GM18867 (cell line): Measurements from ENCODE around the gene GNG10.
"Not testable (repeated sequence)": the region's sequence is repeated elsewhere in the genome, so short reads cannot be mapped to it uniquely, and the experiment has no call there.

Experiments used
- ATAC-seq: cut with Tn5 transposase; IDR thresholded peaks from one replicate; pipeline ENCODE4 v1.9.1; 2021; ENCODE audit warnings: mild to moderate bottlenecking, moderate library complexity; ENCODE audit not compliant: unreplicated experiment

GNG10 gene

GRCh38 chr9:111648066-111648465, 13.3 kb upstream of the GNG10 start:
- ATAC-seq: no peak

DNA sequence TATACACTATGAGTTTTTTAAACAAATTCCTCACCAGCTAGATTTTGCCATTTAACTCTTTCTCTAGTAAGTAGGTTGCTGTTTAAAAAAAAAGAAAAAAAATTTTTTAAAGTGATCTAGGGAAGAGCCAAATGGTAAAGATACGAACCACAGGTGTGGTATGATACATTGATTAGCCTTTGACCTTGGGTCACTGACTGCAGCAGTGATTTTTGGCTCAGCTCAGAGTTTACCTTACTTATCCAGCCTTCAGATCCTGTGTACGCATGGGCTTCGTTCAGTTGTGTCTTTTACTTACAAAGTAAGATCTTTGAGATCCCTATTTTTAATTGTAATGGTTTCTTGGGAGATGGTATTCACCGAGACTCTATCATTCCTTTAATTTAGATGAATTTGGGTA, 12.4 kb upstream of the GNG10 start:
- no peak for ATAC-seq

GRCh38 chr9:111657051-111657450, 4.4 kb upstream of the GNG10 start:
- no peak for ATAC-seq

GRCh38 chr9:111658943-111659342, 2.5 kb upstream of the GNG10 start:
- ATAC-seq: no peak

DNA sequence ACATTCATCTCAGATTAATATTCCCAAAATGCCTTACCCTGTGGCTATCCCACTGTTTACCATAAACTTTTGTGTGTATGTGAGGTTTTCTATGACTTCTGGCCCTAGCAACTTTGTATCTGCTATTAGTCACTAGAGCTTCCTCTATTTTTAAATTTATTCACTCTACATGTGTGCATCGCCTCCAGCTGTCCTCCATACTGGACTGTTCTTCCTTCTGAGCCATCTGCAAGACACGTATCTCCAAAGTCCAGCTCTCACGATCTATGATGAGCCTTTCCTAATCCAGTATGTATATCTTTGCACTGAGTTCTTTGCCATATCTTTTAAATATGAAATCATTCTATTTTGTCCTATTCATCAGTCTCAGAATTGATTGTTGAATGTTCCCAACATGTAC, 1.7 kb upstream of the GNG10 start:
- ATAC-seq: no peak

- peak; percentile 27 for ATAC-seq
Observed at GRCh38 chr9:111661802-111662521, 557 bp downstream of the GNG10 start.

GRCh38 chr9:111662576-111663300, 1.3 kb downstream of the GNG10 start:
- peak; percentile 4 for ATAC-seq

DNA sequence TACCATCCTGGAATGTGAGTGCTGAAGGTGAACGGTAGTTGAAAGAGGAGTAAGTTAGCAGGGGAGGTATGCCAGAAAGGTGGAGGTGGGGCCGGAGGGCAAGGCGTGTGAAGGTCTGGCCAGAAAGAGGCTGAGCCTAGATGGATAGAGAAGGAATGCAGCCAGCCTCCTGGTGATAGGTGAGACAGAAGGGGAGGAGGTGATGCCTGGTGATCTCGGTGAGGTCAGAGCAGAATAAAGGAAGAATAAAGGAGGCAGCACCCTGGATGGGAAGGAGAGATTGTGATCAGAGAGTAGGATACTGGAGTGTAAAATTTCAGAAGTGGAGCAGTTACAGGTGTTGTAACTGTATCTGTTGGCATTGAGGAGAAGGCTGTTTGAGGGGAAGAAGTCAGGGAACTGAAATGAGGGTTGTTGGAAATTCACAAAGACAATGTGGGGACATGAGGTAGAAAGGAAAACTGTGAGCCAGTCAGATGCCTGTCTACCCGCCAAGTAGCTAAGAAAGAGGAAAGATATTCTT, 2.0 kb downstream of the GNG10 start:
- ATAC-seq: no peak

DNA sequence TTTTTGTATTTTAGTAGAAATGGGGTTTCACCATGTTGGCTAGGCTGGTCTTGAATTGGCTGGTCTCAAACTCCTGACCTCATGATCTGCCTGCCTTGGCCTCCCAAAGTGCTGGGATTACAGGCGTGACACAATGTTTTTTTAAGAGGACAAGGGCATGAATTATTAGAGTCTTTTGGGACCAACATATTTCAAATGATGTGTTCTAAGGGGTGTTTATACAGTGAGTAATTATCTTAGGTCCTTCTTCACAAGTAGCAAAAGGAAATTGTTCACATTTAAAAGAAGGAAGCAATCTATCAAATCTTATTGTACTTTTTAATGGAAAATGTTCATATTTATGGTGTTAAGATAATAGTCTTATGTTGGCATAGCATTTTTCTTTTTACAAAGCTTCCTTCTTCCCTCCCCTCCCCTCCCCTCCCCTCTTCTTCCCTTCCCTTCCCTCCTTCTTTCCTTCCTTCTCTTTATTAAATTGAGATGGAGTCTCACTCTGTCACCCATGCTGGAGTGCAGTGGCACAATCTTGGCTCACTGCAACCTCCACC, 6.7 kb downstream of the GNG10 start:
- ATAC-seq: no peak

GRCh38 chr9:111668601-111669000, 7.2 kb downstream of the GNG10 start:
- ATAC-seq: not testable (repeated sequence)

DNA sequence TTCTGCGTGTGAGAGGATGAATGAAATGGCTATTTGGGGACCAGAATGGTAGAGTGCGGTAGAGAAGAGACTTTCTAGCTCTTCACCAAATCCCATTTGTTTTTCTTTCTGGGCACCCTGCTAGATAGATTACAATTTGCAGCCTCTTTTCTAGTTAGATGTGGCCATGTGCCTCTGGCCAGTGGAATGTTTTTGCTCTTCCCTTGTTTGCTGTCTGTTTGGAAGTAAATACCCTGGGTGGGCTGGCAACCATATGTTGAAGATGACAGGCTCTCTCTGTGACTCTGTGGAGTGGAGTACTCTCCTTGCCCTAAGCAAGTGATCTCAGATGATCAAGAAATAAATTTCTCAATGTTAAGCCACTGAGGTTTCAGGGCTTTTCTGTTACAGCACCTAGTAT, 12.9 kb downstream of the GNG10 start:
- no peak for ATAC-seq

DNA sequence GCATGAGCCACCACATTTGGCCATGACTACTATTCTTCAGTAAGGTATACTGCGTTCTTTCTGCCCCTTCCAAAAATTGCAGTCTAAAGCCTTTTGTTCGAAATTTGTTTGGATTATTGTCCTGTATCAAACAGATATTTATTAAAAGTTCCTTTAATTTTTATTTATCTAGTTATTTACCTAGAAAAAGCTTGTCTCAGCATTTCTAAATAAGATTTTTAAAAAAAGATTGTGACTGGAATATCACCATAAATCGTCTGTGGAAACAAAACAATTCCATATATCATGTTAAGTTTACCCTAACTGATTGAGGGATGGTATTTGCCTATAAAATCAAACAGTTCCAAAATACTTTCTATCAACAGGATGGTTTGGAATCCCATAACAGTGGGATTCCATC, 14.7 kb downstream of the GNG10 start:
- no peak for ATAC-seq

- ATAC-seq: no peak
Observed at GRCh38 chr9:111678293-111678692, 16.9 kb downstream of the GNG10 start.

GRCh38 chr9:111679199-111679598, 17.8 kb downstream of the GNG10 start:
- ATAC-seq: no peak

DNA sequence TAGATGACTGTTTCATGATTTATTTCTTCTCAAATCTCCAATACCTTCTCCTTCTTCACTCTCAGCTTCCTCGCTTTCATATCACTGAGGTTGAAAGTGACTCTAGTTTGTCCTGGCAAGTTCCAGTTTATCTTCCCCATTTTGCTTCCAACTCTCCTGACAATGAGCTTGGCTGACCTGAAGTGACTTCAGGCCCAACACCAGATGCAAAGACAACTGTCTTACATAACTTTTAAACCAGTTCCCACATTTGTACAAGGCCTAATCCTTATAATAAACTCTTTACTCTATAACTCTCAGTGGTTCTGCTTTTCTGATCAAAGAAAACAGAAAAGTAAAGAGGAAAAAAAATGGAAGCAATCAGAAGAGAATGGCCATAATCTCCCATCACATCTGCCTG, 22.0 kb downstream of the GNG10 start:
- no peak for ATAC-seq

DNA sequence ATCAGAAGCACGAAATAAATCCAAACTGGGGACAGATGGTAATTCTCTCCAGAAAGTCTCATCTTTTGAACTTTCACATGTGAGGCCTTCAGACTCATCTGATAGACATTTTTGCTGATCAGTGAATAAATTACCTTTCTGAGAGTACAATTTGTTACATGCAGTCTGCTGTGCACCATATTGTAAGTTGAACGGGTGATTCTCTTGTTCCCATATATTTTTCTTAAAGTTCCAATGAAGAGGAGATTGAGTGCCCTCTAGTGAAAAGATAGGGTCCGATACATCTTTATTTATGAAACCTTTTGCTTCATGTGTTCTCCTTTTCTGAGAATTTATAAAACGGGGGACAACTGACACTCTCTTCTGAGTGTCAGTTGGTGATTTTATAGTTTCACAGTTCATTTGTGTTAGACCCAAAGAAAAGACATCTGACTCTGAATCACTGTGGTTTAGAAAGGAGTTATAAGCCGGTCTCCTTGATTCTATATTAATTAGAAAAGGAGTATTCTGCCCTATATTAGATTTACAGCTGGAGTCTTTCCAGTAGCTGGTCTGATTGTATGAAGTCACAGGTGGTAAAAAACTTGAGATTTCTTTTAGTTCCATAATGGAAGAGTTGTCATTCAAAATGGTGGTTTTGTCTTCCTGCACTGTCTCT, 30.4 kb downstream of the GNG10 start:
- ATAC-seq: no peak

- no peak for ATAC-seq
Observed at GRCh38 chr9:111696796-111697195, 35.4 kb downstream of the GNG10 start.

DNA sequence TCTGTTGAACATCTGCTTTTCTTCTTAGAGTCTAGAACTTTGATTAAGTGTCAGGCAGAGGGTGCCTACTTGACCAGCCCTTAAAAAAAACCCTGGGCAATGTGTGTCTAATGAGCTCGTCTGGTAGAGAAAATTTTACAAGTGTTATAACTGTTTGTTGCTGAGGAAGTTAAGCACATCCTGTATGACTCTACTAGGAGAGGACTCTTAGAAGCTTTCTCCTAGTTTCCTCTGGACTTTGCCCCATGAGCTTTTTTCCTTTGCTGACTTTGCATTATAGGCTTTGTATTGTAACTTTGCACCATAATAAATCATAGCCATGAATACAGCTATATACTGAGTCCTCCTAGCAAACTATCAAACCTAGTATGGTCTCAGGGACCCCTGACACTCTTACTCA, 39.4 kb downstream of the GNG10 start:
- ATAC-seq: no peak

DNA sequence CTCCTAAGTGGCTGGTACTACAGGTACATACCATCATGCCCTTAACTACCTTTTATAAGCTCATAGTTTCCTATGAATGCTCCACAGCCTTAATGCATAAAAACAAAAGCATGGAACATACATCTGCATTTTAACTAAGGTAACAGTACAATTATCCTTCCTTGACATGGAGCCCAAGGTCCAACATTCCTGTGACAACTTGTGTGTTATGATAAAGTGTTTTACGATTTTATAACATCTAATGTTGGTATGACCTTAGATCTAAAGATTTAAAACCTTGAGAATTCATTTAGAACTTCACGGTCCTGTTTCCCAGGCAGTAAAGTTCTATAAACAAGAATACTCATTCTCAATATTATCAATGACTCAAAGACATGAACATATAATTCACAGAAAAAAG, 43.1 kb downstream of the GNG10 start:
- no peak for ATAC-seq

- no peak for ATAC-seq
Observed at GRCh38 chr9:111711548-111711947, 50.1 kb downstream of the GNG10 start.

DNA sequence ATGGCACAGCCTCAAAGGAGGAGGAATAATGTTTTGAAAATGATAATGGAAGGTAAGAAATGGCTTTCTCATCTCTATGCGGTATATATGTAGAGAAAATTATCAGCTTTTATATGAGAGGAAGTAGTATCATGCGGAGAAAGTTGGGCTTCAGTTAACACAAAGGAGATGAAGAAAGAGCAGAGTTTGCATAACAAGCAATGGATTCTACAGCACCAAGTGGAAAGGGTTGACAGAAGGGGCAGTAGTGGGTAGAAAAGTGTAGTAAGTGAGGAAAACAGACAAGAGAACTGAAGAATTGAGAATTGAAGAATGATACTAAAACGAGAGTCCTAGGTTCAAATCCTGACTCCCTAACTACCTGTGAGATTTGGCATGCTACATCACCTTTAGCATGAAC, 51.0 kb downstream of the GNG10 start:
- ATAC-seq: no peak

DNA sequence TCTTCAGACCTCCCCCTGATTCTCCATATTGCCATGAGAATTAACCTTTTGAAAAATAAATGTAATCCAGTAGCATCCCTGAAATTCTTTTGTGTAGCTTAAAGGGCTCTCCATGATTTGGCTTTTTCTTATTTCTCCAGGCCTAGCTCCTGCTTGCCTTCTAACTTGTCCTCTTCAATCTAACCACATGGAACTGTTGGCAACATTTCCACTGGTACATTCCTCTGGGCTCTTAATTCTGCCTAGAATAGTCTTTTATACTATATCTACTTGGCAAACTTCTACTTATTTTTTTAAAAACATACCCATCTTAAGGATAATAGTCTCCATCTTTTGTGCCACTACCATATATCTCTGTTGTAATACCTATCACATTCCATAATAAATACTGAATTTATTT, 54.1 kb downstream of the GNG10 start:
- no peak for ATAC-seq
